ENCODE data around the gene CADM1.

DNA sequence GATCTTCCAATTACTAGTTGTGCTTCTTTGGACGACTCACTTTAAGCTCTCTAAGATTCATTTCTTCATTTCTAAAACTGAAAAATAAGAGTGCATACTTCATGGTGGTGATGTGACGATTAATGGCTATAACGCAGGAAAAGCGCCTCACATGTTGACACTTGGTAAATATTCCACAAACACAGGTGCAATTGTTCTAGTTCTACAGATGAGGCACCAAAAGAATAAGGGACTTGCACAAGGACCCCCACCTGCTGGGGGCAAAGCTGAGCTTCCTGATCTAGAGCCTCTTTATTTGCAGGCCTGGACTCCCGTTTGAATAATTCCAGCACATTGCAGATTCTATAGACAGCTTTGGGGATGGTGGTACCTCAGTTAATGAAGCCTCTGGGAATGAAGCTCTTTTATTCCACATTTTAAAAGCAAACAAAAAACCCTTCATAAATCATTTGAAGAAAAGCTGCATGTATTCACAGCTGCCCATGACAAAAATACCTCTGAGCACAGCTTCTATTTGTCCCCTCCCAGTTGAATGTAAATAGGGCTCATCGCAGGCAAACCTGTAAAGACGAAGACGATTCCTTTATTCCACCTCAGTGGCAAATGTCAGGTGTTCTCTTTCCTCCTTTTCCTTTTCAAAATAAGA lies 14.9 kb upstream of the CADM1 start:
- TF ChIP-seq, protein P1, sequence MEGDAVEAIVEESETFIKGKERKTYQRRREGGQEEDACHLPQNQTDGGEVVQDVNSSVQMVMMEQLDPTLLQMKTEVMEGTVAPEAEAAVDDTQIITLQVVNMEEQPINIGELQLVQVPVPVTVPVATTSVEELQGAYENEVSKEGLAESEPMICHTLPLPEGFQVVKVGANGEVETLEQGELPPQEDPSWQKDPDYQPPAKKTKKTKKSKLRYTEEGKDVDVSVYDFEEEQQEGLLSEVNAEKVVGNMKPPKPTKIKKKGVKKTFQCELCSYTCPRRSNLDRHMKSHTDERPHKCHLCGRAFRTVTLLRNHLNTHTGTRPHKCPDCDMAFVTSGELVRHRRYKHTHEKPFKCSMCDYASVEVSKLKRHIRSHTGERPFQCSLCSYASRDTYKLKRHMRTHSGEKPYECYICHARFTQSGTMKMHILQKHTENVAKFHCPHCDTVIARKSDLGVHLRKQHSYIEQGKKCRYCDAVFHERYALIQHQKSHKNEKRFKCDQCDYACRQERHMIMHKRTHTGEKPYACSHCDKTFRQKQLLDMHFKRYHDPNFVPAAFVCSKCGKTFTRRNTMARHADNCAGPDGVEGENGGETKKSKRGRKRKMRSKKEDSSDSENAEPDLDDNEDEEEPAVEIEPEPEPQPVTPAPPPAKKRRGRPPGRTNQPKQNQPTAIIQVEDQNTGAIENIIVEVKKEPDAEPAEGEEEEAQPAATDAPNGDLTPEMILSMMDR (optimal IDR thresholded peaks at IDR 0.05 in 1 of 3, IDR thresholded peaks at IDR 0.05 in 1 of 3, conservative IDR thresholded peaks at IDR 0.05 in 1 of 3; ENCODE audit: extremely low read depth in 1 of 3, insufficient read depth in 2 of 3, low read length in 3 of 3) = no peak
- no peak for TF ChIP-seq EZH2 (IDR thresholded peaks at IDR 0.05; ENCODE audit: low read length)

Data from keratinocyte (primary cell).